IMR-90 (cell line): ENCODE data around the gene FRS3. TPM values are rescaled to one million over a fixed set of nuclear protein-coding genes. Genes with fewer than 3 reads are reported as not detected.

ENCODE experiments used
- ATAC-seq: fragments of 200-7000 bp; cut with Tn5 transposase; 2 replicates; pipeline ENCODE4 v1.9.1; 2020; ENCODE audit warnings: low read depth, mild to moderate bottlenecking, moderate library complexity
- BruUV-seq: library from RNA; stranded (reverse); fragments of 400-500 nt; replicated peaks from 2 replicates; lab custom pipeline; 2021; lab: Mats Ljungman, UMichigan
- CTCF ChIA-PET: fragments of 300-600 bp; formaldehyde crosslinking; extraction: SDS; loops from one replicate; lab custom pipeline; 2021; ENCODE audit warnings: antibody characterized with exemption; lab: Yijun Ruan, JAX
- POLR2A ChIA-PET: fragments of 300-600 bp; sonication (Branson Sonifier 250); formaldehyde crosslinking; loops from one replicate; lab custom pipeline; 2022; ENCODE audit warnings: antibody characterized with exemption; ENCODE audit not compliant: unreplicated experiment; lab: Charles Lee
- DNase-seq: peaks from one replicate; pipeline ENCODE4 v3.0.0; 2013
- H2AFZ ChIP-seq: replicated peaks from 2 replicates; pipeline ENCODE3; 2013; ENCODE audit warnings: low read length, mild to moderate bottlenecking; ENCODE audit not compliant: poor library complexity
- H2AK5ac ChIP-seq: 2 replicates; pipeline ENCODE4 v1.6.1; 2013; ENCODE audit warnings: low read depth, low read length, inconsistent platforms
- H2AK9ac ChIP-seq: replicated peaks from 2 replicates; pipeline ENCODE3; 2013; ENCODE audit warnings: mild to moderate bottlenecking, low read depth, low read length, moderate library complexity; ENCODE audit not compliant: poor library complexity
- H2BK120ac ChIP-seq: 2 replicates; pipeline ENCODE4 v1.6.1; 2013; ENCODE audit warnings: low read depth, low read length, inconsistent platforms
- H2BK15ac ChIP-seq: 3 replicates; pipeline ENCODE4 v1.6.1; 2013; ENCODE audit warnings: low read depth, low read length, inconsistent platforms
- H2BK20ac ChIP-seq: 2 replicates; pipeline ENCODE4 v1.6.1; 2013; ENCODE audit warnings: low read depth, mild to moderate bottlenecking, inconsistent platforms, low read length, moderate library complexity
- H2BK5ac ChIP-seq: 2 replicates; pipeline ENCODE4 v1.6.1; 2013; ENCODE audit warnings: mild to moderate bottlenecking, low read depth, low read length, inconsistent platforms; ENCODE audit not compliant: poor library complexity, severe bottlenecking
- H3K14ac ChIP-seq: replicated peaks from 2 replicates; pipeline ENCODE4 v1.6.1; 2013; ENCODE audit warnings: low read depth, low read length, inconsistent platforms
- H3K18ac ChIP-seq: 2 replicates; pipeline ENCODE4 v1.6.1; 2013; ENCODE audit warnings: low read depth, low read length, control low read depth
- H3K23ac ChIP-seq: 2 replicates; pipeline ENCODE4 v1.6.1; 2013; ENCODE audit warnings: low read depth, low read length, inconsistent platforms
- H3K27ac ChIP-seq: 2 replicates; pipeline ENCODE4 v1.5.1; 2013; ENCODE audit warnings: mild to moderate bottlenecking, control low read depth, low read length; ENCODE audit not compliant: insufficient read depth
- H3K27me3 ChIP-seq: 2 replicates; pipeline ENCODE4 v1.6.1; 2013; ENCODE audit warnings: low read length; ENCODE audit not compliant: control insufficient read depth, insufficient read depth
- H3K36me3 ChIP-seq: 2 replicates; pipeline ENCODE4 v1.6.1; 2013; ENCODE audit warnings: low read length, mixed read lengths; ENCODE audit not compliant: control insufficient read depth, insufficient read depth
- H3K4ac ChIP-seq: 2 replicates; pipeline ENCODE4 v1.6.1; 2013; ENCODE audit warnings: low read depth, low read length, inconsistent platforms
- H3K4me1 ChIP-seq: 2 replicates; pipeline ENCODE4 v1.6.1; 2013; ENCODE audit warnings: low read length, mixed read lengths; ENCODE audit not compliant: control insufficient read depth, insufficient read depth
- H3K4me2 ChIP-seq: 2 replicates; pipeline ENCODE4 v1.6.1; 2013; ENCODE audit warnings: low read depth, mild to moderate bottlenecking, control low read depth, low read length, moderate library complexity
- H3K4me3 ChIP-seq: 2 replicates; pipeline ENCODE4 v1.5.1; 2013; ENCODE audit warnings: low read depth, mild to moderate bottlenecking, control low read depth, low read length, moderate library complexity; ENCODE audit not compliant: insufficient read depth
- H3K56ac ChIP-seq: 2 replicates; pipeline ENCODE4 v1.6.1; 2013; ENCODE audit warnings: low read length, inconsistent platforms; ENCODE audit not compliant: insufficient read depth; ENCODE audit errors: extremely low read depth
- H3K79me1 ChIP-seq, 2 experiments: 2 replicates each; pipeline ENCODE4 v1.6.1; 2013; ENCODE audit warnings: low read length in 2 of 2, inconsistent platforms in 1 of 2, low read depth in 1 of 2
- H3K9ac ChIP-seq: 2 replicates; pipeline ENCODE4 v1.6.1; 2013; ENCODE audit warnings: low read depth, low read length, control low read depth
- H3K9me1 ChIP-seq: 2 replicates; pipeline ENCODE4 v1.6.1; 2013; ENCODE audit warnings: low read length, inconsistent platforms; ENCODE audit not compliant: insufficient read depth
- H3K9me3 ChIP-seq: 2 replicates; pipeline ENCODE4 v1.6.1; 2013; ENCODE audit warnings: low read length; ENCODE audit not compliant: control insufficient read depth, insufficient read depth
- H4K20me1 ChIP-seq: 2 replicates; pipeline ENCODE4 v1.6.1; 2013; ENCODE audit warnings: low read length, inconsistent platforms; ENCODE audit not compliant: insufficient read depth
- H4K5ac ChIP-seq: 2 replicates; pipeline ENCODE4 v1.6.1; 2013; ENCODE audit warnings: mild to moderate bottlenecking, low read depth, low read length, control low read depth
- H4K8ac ChIP-seq, 2 experiments: 2 replicates each; pipeline ENCODE4 v1.6.1; 2013; ENCODE audit warnings: low read depth in 2 of 2, low read length in 2 of 2, control low read depth in 1 of 2, inconsistent platforms in 1 of 2
- H4K91ac ChIP-seq: 2 replicates; pipeline ENCODE4 v1.6.1; 2013; ENCODE audit warnings: low read depth, low read length, inconsistent platforms; ENCODE audit not compliant: insufficient read depth
- BHLHE40 ChIP-seq: fragments of 150-350 bp; IDR thresholded peaks from 2 replicates; pipeline ENCODE4 v1.6.1; 2016; ENCODE audit warnings: mild to moderate bottlenecking, low read depth, low read length
- CEBPB ChIP-seq: IDR thresholded peaks from 2 replicates; pipeline ENCODE4 v1.6.1; 2012; ENCODE audit warnings: low read depth, low read length, improper control_type of control experiment
- CHD1 ChIP-seq: IDR thresholded peaks from 2 replicates; pipeline ENCODE4 v1.6.1; 2012; ENCODE audit warnings: low read depth, low read length, improper control_type of control experiment
- CTCF ChIP-seq: conservative IDR thresholded peaks from 2 replicates; pipeline ENCODE4 v1.5.1; 2012; ENCODE audit warnings: mild to moderate bottlenecking, low read depth, low read length, improper control_type of control experiment
- ELK1 ChIP-seq: fragments of 150-350 bp; IDR thresholded peaks from 2 replicates; pipeline ENCODE4 v1.6.1; 2016; ENCODE audit warnings: low read depth, mild to moderate bottlenecking, low read length, moderate library complexity, borderline replicate concordance
- FOS ChIP-seq: fragments of 150-350 bp; IDR thresholded peaks from 2 replicates; pipeline ENCODE4 v1.6.1; 2016; ENCODE audit warnings: low read depth, low read length
- MAFK ChIP-seq: IDR thresholded peaks from 2 replicates; pipeline ENCODE4 v1.6.1; 2012; ENCODE audit warnings: low read depth, low read length, improper control_type of control experiment
- MAZ ChIP-seq: IDR thresholded peaks from 2 replicates; pipeline ENCODE4 v1.6.1; 2012; ENCODE audit warnings: low read depth, mild to moderate bottlenecking, low read length, improper control_type of control experiment, moderate library complexity, borderline replicate concordance
- MXI1 ChIP-seq: IDR thresholded peaks from 2 replicates; pipeline ENCODE4 v1.6.1; 2012; ENCODE audit warnings: low read depth, mild to moderate bottlenecking, low read length, moderate library complexity, borderline replicate concordance
- NFE2L2 ChIP-seq: fragments of 150-350 bp; IDR thresholded peaks from 2 replicates; pipeline ENCODE4 v1.6.1; 2016; ENCODE audit warnings: low read depth, mild to moderate bottlenecking, low read length
- POLR2A ChIP-seq: IDR thresholded peaks from 2 replicates; pipeline ENCODE4 v1.6.1; 2012; ENCODE audit warnings: mild to moderate bottlenecking, low read depth, low read length
- RAD21 ChIP-seq: IDR thresholded peaks from 2 replicates; pipeline ENCODE4 v1.6.1; 2012; ENCODE audit warnings: low read length, improper control_type of control experiment
- RCOR1 ChIP-seq: IDR thresholded peaks from 2 replicates; pipeline ENCODE4 v1.6.1; 2012; ENCODE audit warnings: mild to moderate bottlenecking, low read length, improper control_type of control experiment; ENCODE audit not compliant: insufficient replicate concordance
- RFX5 ChIP-seq: IDR thresholded peaks from 2 replicates; pipeline ENCODE4 v1.8.0; 2012; ENCODE audit warnings: low read depth, mild to moderate bottlenecking, low read length, moderate library complexity
- SMC3 ChIP-seq: fragments of 150-350 bp; IDR thresholded peaks from 2 replicates; pipeline ENCODE4 v1.6.1; 2016; ENCODE audit warnings: low read depth, mild to moderate bottlenecking, antibody characterized with exemption, low read length, moderate library complexity
- USF2 ChIP-seq: fragments of 150-350 bp; IDR thresholded peaks from 2 replicates; pipeline ENCODE4 v1.6.1; 2017; ENCODE audit warnings: mild to moderate bottlenecking, antibody characterized with exemption, low read length, low read depth
- WGBS, 2 experiments: methylation state at CpG; one replicate each; pipeline versions ENCODE4 v1.1.5 to v1.1.7; 2013; ENCODE audit warnings: missing lambda C conversion rate in 2 of 2; ENCODE audit not compliant: insufficient read length in 1 of 2; ENCODE audit errors: extremely low coverage in 2 of 2; 5-methylcytosine and 5-hydroxymethylcytosine counted together
- dilution Hi-C: fragments of 300-500 bp; cut with HindIII; formaldehyde crosslinking; loops from one replicate; pipeline ENCODE4 v1.14.3; 2018; ENCODE audit warnings: low sequenced_read_pairs; ENCODE audit not compliant: unreplicated experiment
- in situ Hi-C: fragments of 300-500 bp; cut with MboI; formaldehyde crosslinking; loops from 3 replicates; pipeline ENCODE4 v1.14.3; 2019; ENCODE audit warnings: low sequenced_read_pairs, inconsistent platforms, mixed read lengths
- intact Hi-C: fragments of 100-400 bp; cut with micrococcal nuclease; formaldehyde crosslinking; loops from 2 replicates; pipeline ENCODE4 v1.10.0; 2022
- polyA plus RNA-seq, 3 experiments: library from polyadenylated mRNA; depleted of rRNA; stranded (reverse); fragments of >200 nt; gene quantifications; 2 replicates each; pipeline ENCODE4 v1.2.3, GENCODE V29; 2012; ENCODE audit warnings: low replicate concordance in 1 of 3
- total RNA-seq: library from RNA; depleted of rRNA; stranded (reverse); fragments of >200 nt; gene quantifications from 2 replicates; pipeline ENCODE4 v1.2.3, GENCODE V29; 2012

The FRS3 gene
- total and polyA plus RNA-seq, 2 of the 4 experiments (the other 2 are of a cell fraction) = 0.54 to 3.8 TPM

GRCh38 chr6:41728954-41729353, 50.7 kb downstream of the FRS3 start:
- ATAC-seq = no peak
- H3K4me1 ChIP-seq = peaks cover 23% of the 10 kb centered on the region
- no peak overlapping the region for H2BK5ac ChIP-seq
- no peaks in the 10 kb centered on the region for H3K9me3 ChIP-seq
- dilution Hi-C loops = no loop called here
- H2AFZ ChIP-seq = no peak overlapping the region
- H3K9me1 ChIP-seq = peaks cover 12% of the 10 kb centered on the region; the same call in 1 of the 2 replicates
- peaks cover 6 to 24% of the 10 kb centered on the region in 2 experiments; a peak in 2 of 4 replicates for H3K79me1 ChIP-seq
- in situ Hi-C loops = no loop called here
- no peak overlapping the region for H3K4me3 ChIP-seq
- H2AK9ac ChIP-seq = no peak overlapping the region
- intact Hi-C loops = no loop called here
- no TSS peak for BruUV-seq
- no peak overlapping the region for H3K4me2 ChIP-seq
- no peak overlapping the region for H2BK20ac ChIP-seq
- no peak overlapping the region for H3K9ac ChIP-seq
- H4K8ac ChIP-seq = no peak overlapping the region
- H4K91ac ChIP-seq = no peak overlapping the region
- no peak overlapping the region for H2BK120ac ChIP-seq
- no peak overlapping the region for H2BK15ac ChIP-seq
- no peak overlapping the region for H3K4ac ChIP-seq
- H3K14ac ChIP-seq = no peak overlapping the region
- H4K5ac ChIP-seq = no peak overlapping the region
- H3K56ac ChIP-seq = no peak overlapping the region
- H3K36me3 ChIP-seq = no peaks in the 10 kb centered on the region
- no peaks in the 10 kb centered on the region for H4K20me1 ChIP-seq
- no peak for DNase-seq
- no peak overlapping the region for H3K18ac ChIP-seq
- H2AK5ac ChIP-seq = no peak overlapping the region
- ChIA-PET POLR2A (no interaction called here), CTCF (no interaction called here)
- H3K27ac ChIP-seq = no peak overlapping the region
- H3K27me3 ChIP-seq = no peaks in the 10 kb centered on the region
- TF ChIP-seq MXI1 = no peak
- TF ChIP-seq POLR2A = no peak
- TF ChIP-seq RCOR1 = no peak
- TF ChIP-seq MAFK = no peak
- TF ChIP-seq SMC3 = no peak
- TF ChIP-seq CEBPB = no peak
- no peak for TF ChIP-seq RAD21
- TF ChIP-seq FOS = no peak
- TF ChIP-seq RFX5 = no peak
- TF ChIP-seq BHLHE40 = no peak
- no peak for TF ChIP-seq CTCF
- no peak for TF ChIP-seq ELK1
- TF ChIP-seq MAZ = no peak
- TF ChIP-seq CHD1 = no peak
- no peak for TF ChIP-seq USF2
- no peak for TF ChIP-seq NFE2L2
- WGBS, 2 experiments = 97% methylated on average over 6 of the region's 7 CpGs; no CpG with 5 or more reads in 1 of the 2 experiments
- H3K23ac ChIP-seq = no peak overlapping the region
